ENCODE measurements around the gene ATP8A1.
A peak's percentile ranks its signal among the peaks of the same experiment; 100 is the strongest.

Gene ATP8A1

GRCh38 chr4:42428036-42428435 lies 228.9 kb downstream of the ATP8A1 start:
- H3K36me3 Mint-ChIP-seq = peaks cover 55% of the 10 kb centered on the region
- ATAC-seq (no peak), DNase-seq (ENCODE audit: low spot score in 2 of 2) (no peak)
- H3K4me1 Mint-ChIP-seq = no peaks in the 10 kb centered on the region
- no peak overlapping the region for H3K4me3 Mint-ChIP-seq
- no peak overlapping the region for H3K27ac Mint-ChIP-seq
- no peaks in the 10 kb centered on the region for H3K9me3 Mint-ChIP-seq

GRCh38 chr4:42425146-42426065 lies 231.5 kb downstream of the ATP8A1 start:
- no peak for DNase-seq (ENCODE audit: low spot score in 2 of 2)
- Mint-ChIP-seq H3K4me3 (no peak overlapping the region), H3K27ac (no peak overlapping the region), H3K36me3 (peaks cover 59% of the 10 kb centered on the region), H3K9me3 (no peaks in the 10 kb centered on the region), H3K4me1 (no peaks in the 10 kb centered on the region)
- ATAC-seq = no peak

- Mint-ChIP-seq H3K27ac (no peak overlapping the region), H3K9me3 (no peaks in the 10 kb centered on the region), H3K4me1 (no peaks in the 10 kb centered on the region), H3K4me3 (no peak overlapping the region), H3K36me3 (peaks cover 83% of the 10 kb centered on the region)
- DNase-seq (ENCODE audit: low spot score in 2 of 2) (no peak), ATAC-seq (no peak)
Observed at GRCh38 chr4:42420140-42420539, 236.8 kb downstream of the ATP8A1 start.

GRCh38 chr4:42417550-42417949 lies 239.4 kb downstream of the ATP8A1 start:
- Mint-ChIP-seq H3K9me3 (no peaks in the 10 kb centered on the region), H3K27ac (no peak overlapping the region), H3K36me3 (peaks cover 96% of the 10 kb centered on the region), H3K4me1 (no peaks in the 10 kb centered on the region), H3K4me3 (no peak overlapping the region)
- ATAC-seq = no peak
- no peak for DNase-seq (ENCODE audit: low spot score in 2 of 2)

DNA sequence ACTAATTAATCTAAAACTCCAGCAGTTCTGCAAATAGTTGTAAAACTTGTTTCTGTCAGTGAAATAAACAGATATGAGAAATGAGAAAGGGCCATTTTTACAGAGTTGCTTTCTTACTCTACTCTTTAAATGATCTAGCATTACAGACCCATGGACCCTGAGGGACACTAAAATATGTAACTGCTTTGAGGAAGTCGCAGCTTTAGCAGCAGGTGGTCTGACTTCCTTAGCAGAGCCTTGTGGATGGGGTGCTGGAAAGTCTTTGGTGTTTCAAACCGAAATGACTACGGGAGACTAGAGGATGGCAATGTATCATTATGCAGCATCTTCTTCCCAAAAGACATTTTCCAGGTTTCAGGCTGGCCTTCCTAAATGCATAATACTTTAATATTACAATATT lies 240.9 kb downstream of the ATP8A1 start:
- Mint-ChIP-seq H3K4me3 (no peak overlapping the region), H3K4me1 (no peaks in the 10 kb centered on the region), H3K27ac (no peak overlapping the region), H3K36me3 (peaks cover 96% of the 10 kb centered on the region), H3K9me3 (no peaks in the 10 kb centered on the region)
- ATAC-seq (no peak), DNase-seq (ENCODE audit: low spot score in 2 of 2) (no peak)

DNA sequence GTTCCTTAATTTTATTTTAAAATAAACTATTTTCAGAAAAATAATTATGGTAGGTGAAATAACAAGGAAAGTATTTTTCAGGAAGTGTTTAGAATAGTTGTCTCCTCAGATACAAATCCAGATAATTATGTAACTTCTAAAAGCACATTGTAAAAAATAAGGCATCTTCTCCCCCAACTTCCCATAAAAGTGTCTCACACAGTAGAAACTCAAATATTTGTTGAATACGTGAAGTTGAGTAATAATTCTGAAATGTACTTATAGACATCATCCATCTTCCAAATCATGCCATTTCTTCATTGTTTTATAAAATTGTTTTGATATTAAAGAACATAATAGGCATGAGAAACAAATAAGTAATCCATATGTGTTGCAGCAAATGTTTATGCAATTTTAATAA lies 241.6 kb downstream of the ATP8A1 start:
- Mint-ChIP-seq H3K27ac (no peak overlapping the region), H3K36me3 (peaks cover 96% of the 10 kb centered on the region), H3K4me3 (no peak overlapping the region), H3K4me1 (no peaks in the 10 kb centered on the region), H3K9me3 (no peaks in the 10 kb centered on the region)
- ATAC-seq (no peak), DNase-seq (ENCODE audit: low spot score in 2 of 2) (no peak)

GRCh38 chr4:42412251-42412650 lies 244.7 kb downstream of the ATP8A1 start:
- Mint-ChIP-seq H3K36me3 (peaks cover 87% of the 10 kb centered on the region), H3K9me3 (no peaks in the 10 kb centered on the region), H3K4me3 (no peak overlapping the region), H3K27ac (no peak overlapping the region), H3K4me1 (no peaks in the 10 kb centered on the region)
- no peak for DNase-seq (ENCODE audit: low spot score in 2 of 2)
- no peak for ATAC-seq

DNA sequence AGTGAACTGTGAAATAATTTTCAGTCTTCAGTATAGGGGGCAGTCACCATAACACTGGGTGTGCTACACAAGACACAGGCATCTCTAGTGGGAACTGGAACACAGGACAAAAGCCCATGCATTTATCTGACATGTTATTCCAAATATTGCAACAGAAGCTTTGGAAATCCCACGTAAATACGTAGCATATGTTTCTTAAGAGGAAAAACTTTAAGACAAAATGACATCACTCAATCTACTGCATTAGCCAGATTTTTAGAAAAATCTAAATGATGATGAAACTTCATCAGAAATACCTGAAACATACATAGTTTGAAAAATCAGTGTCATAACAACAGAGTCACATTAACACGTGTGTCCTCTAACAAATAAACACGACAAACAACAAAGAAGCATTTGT lies 245.1 kb downstream of the ATP8A1 start:
- Mint-ChIP-seq H3K4me1 (no peaks in the 10 kb centered on the region), H3K27ac (no peak overlapping the region), H3K36me3 (peaks cover 83% of the 10 kb centered on the region), H3K9me3 (no peaks in the 10 kb centered on the region), H3K4me3 (no peak overlapping the region)
- no peak for ATAC-seq
- no peak for DNase-seq (ENCODE audit: low spot score in 2 of 2)

GRCh38 chr4:42410446-42410845 lies 246.5 kb downstream of the ATP8A1 start:
- Mint-ChIP-seq H3K4me1 (no peaks in the 10 kb centered on the region), H3K9me3 (no peaks in the 10 kb centered on the region), H3K36me3 (peaks cover 70% of the 10 kb centered on the region), H3K27ac (no peak overlapping the region), H3K4me3 (no peak overlapping the region)
- DNase-seq (ENCODE audit: low spot score in 2 of 2) = no peak
- ATAC-seq = no peak

- Mint-ChIP-seq H3K36me3 (peaks cover 15% of the 10 kb centered on the region), H3K4me1 (peaks cover 9% of the 10 kb centered on the region), H3K4me3 (no peak overlapping the region), H3K27ac (no peak overlapping the region), H3K9me3 (no peaks in the 10 kb centered on the region)
- DNase-seq (ENCODE audit: low spot score in 2 of 2) (no peak), ATAC-seq (no peak)
Observed at GRCh38 chr4:42404001-42404400, 252.9 kb downstream of the ATP8A1 start.

DNA sequence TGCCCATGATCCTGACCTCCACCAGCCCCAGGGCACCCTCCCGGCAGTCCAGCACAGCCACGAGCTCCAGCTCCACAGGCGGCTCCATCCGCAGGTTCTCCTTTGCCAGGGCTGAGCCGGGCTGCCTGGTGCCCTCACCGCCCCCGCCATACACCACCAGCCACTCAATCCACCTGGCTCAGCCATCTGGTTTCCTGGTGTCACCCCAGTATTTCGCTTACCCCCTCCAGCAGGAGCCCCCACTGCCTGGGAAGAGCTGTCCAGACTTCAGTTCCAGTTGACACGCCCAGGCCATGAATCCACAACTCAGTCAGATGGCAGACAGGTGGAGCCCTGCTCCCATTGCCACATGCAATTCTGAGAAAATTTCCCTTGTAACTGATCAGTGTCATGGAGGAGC lies 255.7 kb downstream of the ATP8A1 start:
- H3K27ac Mint-ChIP-seq = no peak overlapping the region
- H3K4me3 Mint-ChIP-seq = no peak overlapping the region
- peaks cover 5% of the 10 kb centered on the region for H3K36me3 Mint-ChIP-seq
- H3K4me1 Mint-ChIP-seq = peaks cover 31% of the 10 kb centered on the region
- DNase-seq (ENCODE audit: low spot score in 2 of 2) = no peak
- no peak for ATAC-seq
- no peaks in the 10 kb centered on the region for H3K9me3 Mint-ChIP-seq

- Mint-ChIP-seq H3K36me3 (no peaks in the 10 kb centered on the region), H3K4me1 (peaks cover 31% of the 10 kb centered on the region), H3K27ac (no peak overlapping the region), H3K4me3 (peak overlapping the region; percentile 67), H3K9me3 (no peaks in the 10 kb centered on the region)
- no peak for ATAC-seq
- DNase-seq (ENCODE audit: low spot score in 2 of 2) = no peak
Observed at GRCh38 chr4:42399393-42399792, 257.5 kb downstream of the ATP8A1 start.

DNA sequence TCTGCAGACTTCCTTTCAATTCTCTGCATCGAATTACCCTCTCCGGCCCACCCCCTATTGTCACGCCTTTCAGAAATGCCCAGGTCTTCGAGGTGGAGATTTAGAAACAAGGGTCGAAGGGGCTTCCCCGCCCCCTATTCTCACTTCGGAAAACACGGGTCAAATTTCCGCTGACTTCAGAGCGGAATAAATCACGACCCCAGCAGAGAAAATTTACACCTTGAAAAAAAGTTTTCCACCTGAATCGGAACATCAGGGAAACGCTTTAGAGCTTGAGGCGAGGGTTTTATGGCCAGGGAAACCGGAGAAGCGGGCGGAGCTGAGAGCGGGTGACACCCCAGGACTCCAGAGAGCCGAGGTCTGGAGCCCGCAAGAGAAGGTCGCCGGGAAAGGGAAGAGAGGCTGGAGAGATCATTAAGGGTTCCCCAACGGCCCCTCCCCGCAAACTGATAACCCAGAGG lies 258.0 kb downstream of the ATP8A1 start:
- Mint-ChIP-seq H3K4me3 (peak overlapping the region; percentile 67), H3K9me3 (no peaks in the 10 kb centered on the region), H3K36me3 (no peaks in the 10 kb centered on the region), H3K4me1 (peaks cover 31% of the 10 kb centered on the region), H3K27ac (no peak overlapping the region)
- ATAC-seq (no peak), DNase-seq (ENCODE audit: low spot score in 2 of 2) (no peak)

GRCh38 chr4:42398171-42398870 lies 258.6 kb downstream of the ATP8A1 start:
- Mint-ChIP-seq H3K4me3 (peak overlapping the region; percentile 67), H3K36me3 (no peaks in the 10 kb centered on the region), H3K9me3 (no peaks in the 10 kb centered on the region), H3K4me1 (peaks cover 31% of the 10 kb centered on the region), H3K27ac (no peak overlapping the region)
- peak; percentile 56 for ATAC-seq
- DNase-seq (ENCODE audit: low spot score in 2 of 2) = peak in 1 of 2 donors; percentile 52

- Mint-ChIP-seq H3K27ac (no peak overlapping the region), H3K36me3 (no peaks in the 10 kb centered on the region), H3K4me3 (peak overlapping the region; percentile 67), H3K4me1 (peaks cover 31% of the 10 kb centered on the region), H3K9me3 (no peaks in the 10 kb centered on the region)
- DNase-seq (ENCODE audit: low spot score in 2 of 2) = peak in 1 of 2 donors; percentile 56
- ATAC-seq = peak; percentile 59
Observed at GRCh38 chr4:42397635-42398170, 259.2 kb downstream of the ATP8A1 start.
